ENCODE measurements around the gene AAGAB.

DNA sequence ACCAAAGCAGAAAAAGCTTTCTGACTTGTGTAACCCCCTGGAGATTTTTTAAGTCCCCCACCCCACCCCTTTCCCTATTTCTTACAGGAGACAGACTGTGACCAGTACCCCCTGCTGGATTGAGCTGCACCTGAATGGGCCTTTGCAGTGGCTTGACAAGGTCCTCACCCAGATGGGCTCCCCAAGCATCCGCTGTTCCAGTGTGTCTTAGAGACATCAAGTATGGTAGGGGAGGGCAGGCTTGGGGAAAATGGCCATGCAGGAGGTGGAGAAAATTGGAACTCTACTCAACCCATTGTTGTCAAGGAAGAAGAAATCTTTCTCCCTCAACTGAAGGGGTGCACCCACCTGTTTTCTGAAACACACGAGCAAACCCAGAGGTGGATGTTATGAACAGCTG, 64.1 kb downstream of the AAGAB start:
- no peak for TF ChIP-seq EZH2 (IDR thresholded peaks at IDR 0.05; ENCODE audit: borderline replicate concordance, insufficient read depth, low read length, poor library complexity, severe bottlenecking)
- no peak for TF ChIP-seq EP300 (conservative IDR thresholded peaks at IDR 0.05; ENCODE audit: poor library complexity, severe bottlenecking)

All from neural cell (in vitro differentiated cells).